HepG2 (cell line): ENCODE measurements around the gene SYPL1.

Experiments used
- PHF5A ChIP-seq: IDR thresholded peaks from one replicate; pipeline ENCODE4 v1.6.1; 2018; ENCODE audit warnings: low read depth, missing genetic modification reagents; ENCODE audit not compliant: unreplicated experiment
- TF ChIP-seq, protein P1 (sequence below): sonication (generic); formaldehyde crosslinking; IDR thresholded peaks from 2 replicates; pipeline ENCODE4 v1.5.0; 2020; ENCODE audit warnings: mild to moderate bottlenecking, missing genetic modification reagents, moderate library complexity

GRCh38 chr7:106047818-106048705, 64.0 kb downstream of the SYPL1 start:
- TF ChIP-seq, protein P1, sequence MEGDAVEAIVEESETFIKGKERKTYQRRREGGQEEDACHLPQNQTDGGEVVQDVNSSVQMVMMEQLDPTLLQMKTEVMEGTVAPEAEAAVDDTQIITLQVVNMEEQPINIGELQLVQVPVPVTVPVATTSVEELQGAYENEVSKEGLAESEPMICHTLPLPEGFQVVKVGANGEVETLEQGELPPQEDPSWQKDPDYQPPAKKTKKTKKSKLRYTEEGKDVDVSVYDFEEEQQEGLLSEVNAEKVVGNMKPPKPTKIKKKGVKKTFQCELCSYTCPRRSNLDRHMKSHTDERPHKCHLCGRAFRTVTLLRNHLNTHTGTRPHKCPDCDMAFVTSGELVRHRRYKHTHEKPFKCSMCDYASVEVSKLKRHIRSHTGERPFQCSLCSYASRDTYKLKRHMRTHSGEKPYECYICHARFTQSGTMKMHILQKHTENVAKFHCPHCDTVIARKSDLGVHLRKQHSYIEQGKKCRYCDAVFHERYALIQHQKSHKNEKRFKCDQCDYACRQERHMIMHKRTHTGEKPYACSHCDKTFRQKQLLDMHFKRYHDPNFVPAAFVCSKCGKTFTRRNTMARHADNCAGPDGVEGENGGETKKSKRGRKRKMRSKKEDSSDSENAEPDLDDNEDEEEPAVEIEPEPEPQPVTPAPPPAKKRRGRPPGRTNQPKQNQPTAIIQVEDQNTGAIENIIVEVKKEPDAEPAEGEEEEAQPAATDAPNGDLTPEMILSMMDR (CRISPR knock-in tag) = no peak
- TF ChIP-seq PHF5A (CRISPR knock-in tag) = no peak
